Erythroblast (primary cell): ENCODE data around the gene NF1.

Experiments
- GATA1 ChIP-seq: IDR thresholded peaks from 2 replicates; pipeline ENCODE4 v1.6.1; 2011; ENCODE audit warnings: low read depth, mild to moderate bottlenecking, control low read depth, low read length, moderate library complexity
- POLR2A ChIP-seq: IDR thresholded peaks from 2 replicates; pipeline ENCODE4 v1.6.1; 2011; ENCODE audit warnings: mild to moderate bottlenecking, low read length

- TF ChIP-seq POLR2A (no peak), GATA1 (no peak)
Measured at GRCh38 chr17:31308372-31309334, 213.9 kb downstream of the NF1 start.
